ENCODE data around the gene FAM90A26.
"Not testable (repeated sequence)": the region's sequence is repeated elsewhere in the genome, so short reads cannot be mapped to it uniquely, and the experiment has no call there.

Gene FAM90A26

GRCh38 chr4:9160046-9160445 lies 10.2 kb upstream of the FAM90A26 start:
- not testable (repeated sequence) for DNase-seq (ENCODE audit: low spot score)

- not testable (repeated sequence) for DNase-seq (ENCODE audit: low spot score)
Observed at GRCh38 chr4:9165990-9166389, 4.2 kb upstream of the FAM90A26 start.

- not testable (repeated sequence) for DNase-seq (ENCODE audit: low spot score)
Observed at GRCh38 chr4:9210357-9210756, 40.1 kb downstream of the FAM90A26 start, which contains the start of gene USP17L10. TSS of gene USP17L10 (plus strand) at chr4:9210657. CDS start at chr4:9210657, 0 bp downstream.

GRCh38 chr4:9214701-9215100 lies 44.5 kb downstream of the FAM90A26 start:
- not testable (repeated sequence) for DNase-seq (ENCODE audit: low spot score)

GRCh38 chr4:9215105-9215504 lies 44.9 kb downstream of the FAM90A26 start, which contains the start of gene USP17L11:
TSS of gene USP17L11 (plus strand) at chr4:9215405. CDS start at chr4:9215405, 0 bp downstream.
- DNase-seq (ENCODE audit: low spot score), result not testable (repeated sequence)

GRCh38 chr4:9219852-9220251 lies 49.6 kb downstream of the FAM90A26 start, which contains the start of gene USP17L12:
TSS of gene USP17L12 (plus strand) at chr4:9220152. CDS start at chr4:9220152, 0 bp downstream.
- DNase-seq (ENCODE audit: low spot score), result not testable (repeated sequence)

DNA sequence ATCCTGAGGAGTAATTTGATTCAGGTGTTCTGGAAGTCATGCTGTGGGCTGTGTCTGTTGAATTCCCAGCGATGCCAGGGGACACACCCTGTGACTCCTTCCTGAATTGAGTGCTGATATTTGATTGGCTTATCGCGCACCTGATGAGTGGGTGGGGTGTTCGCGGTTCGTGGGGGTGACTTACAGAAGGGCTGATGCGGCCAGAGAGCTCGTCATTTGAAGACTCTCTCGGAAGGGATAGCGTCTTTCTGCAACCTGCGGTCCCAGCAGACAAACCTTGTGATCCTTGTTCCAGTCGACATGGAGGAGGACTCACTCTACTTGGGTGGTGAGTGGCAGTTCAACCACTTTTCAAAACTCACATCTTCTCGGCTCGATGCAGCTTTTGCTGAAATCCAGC lies 54.4 kb downstream of the FAM90A26 start, which contains the start of gene USP17L13:
Gene USP17L13, plus strand, starts transcription at position 301 of the 400 bp plus-strand sequence. Its CDS starts 0 bp downstream, at position 301.
- DNase-seq (ENCODE audit: low spot score), result not testable (repeated sequence)

Data from D341Med (cell line).